ENCODE measurements around the gene SLC35A4.
"Not testable (repeated sequence)": the region's sequence is repeated elsewhere in the genome, so short reads cannot be mapped to it uniquely, and the experiment has no call there.

The SLC35A4 gene

DNA sequence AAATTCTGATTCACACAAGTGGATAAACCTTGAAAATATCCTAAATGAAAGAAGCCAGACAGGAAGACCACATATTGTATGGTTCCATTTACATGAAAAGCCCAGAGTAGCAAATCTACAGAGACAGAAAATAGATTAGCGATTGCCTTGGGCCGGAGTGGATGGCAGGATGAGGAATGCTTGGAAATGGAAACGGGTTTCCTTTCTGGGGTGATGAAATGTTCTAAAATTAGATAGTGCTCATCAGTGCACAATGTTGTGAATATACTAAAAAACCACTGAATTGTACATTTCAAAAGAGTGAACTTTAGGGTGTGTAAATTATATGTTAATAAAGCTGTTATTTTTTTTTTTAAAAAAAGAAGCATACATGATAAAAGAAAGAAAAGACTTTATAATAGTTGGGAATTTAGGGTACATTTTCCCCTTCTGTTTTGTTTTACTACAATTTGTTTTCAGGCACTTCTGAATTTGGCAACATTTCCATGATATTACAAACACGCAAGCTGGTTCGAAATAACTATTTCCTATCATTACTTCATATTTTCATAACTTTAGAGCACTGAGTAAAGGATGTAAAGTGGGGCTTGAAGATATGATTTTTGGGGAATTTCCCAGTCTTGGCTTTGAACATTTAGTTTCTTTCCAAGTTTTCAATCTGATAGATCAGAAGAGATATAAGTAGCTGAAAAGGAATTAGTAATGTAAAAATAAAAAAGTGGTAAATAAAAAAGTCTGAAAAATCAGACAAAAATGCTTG is 23.9 kb downstream of the SLC35A4 start:
- no peak for DNase-seq (ENCODE audit: low read depth in 3 of 3, low spot score in 1 of 3)

GRCh38 chr5:140590861-140591260 is 26.2 kb downstream of the SLC35A4 start:
- no peak for DNase-seq (ENCODE audit: low read depth in 3 of 3, low spot score in 1 of 3)

GRCh38 chr5:140591747-140592372 is 27.2 kb downstream of the SLC35A4 start:
- DNase-seq (ENCODE audit: low read depth in 3 of 3, low spot score in 1 of 3), result no peak

- DNase-seq (ENCODE audit: low read depth in 3 of 3, low spot score in 1 of 3), result not testable (repeated sequence)
Observed at GRCh38 chr5:140593070-140593469, 28.4 kb downstream of the SLC35A4 start.

- no peak for DNase-seq (ENCODE audit: low read depth in 3 of 3, low spot score in 1 of 3)
Observed at GRCh38 chr5:140594169-140594568, 29.5 kb downstream of the SLC35A4 start.

DNA sequence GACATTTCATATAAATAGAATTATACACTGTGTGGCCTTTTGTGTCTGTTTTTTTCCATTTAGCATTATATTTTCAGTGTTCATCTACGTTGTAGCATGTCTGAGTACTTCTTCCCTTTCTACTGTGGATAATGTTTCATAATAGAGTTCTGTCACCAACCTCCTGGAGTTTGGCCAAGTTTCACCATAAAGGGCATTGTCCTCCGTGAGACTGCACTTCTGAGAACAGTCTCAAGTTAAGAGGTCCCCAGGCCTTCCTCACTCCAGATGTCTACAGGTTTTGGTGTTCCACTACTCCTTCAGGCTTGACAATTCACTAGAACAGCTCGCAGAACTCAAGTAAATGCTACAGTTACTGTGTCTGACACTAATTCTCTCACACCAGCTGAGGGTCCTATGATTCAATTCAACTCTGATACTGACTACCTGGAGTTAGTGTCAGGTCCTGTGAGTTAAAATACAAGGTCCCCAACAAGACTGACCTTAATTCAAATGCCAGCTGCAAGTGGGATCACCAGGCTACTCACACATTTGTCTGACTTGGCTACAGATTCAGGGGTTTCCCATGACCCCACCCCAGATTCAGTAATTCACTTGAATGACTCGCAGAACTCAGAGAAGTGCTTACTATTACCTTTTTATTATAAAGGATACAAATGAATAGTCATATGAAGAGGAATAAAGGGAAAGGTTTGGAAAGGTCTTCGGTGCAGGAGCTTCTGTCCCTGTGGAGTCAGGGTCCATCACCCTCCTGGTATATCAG is 31.1 kb downstream of the SLC35A4 start:
- no peak for DNase-seq (ENCODE audit: low read depth in 3 of 3, low spot score in 1 of 3)

- DNase-seq (ENCODE audit: low read depth in 3 of 3, low spot score in 1 of 3), result no peak
Observed at GRCh38 chr5:140596321-140596741, 31.7 kb downstream of the SLC35A4 start.

GRCh38 chr5:140598836-140599235 is 34.2 kb downstream of the SLC35A4 start:
- no peak for DNase-seq (ENCODE audit: low read depth in 3 of 3, low spot score in 1 of 3)

- DNase-seq (ENCODE audit: low read depth in 3 of 3, low spot score in 1 of 3), result no peak
Observed at GRCh38 chr5:140600096-140600495, 35.5 kb downstream of the SLC35A4 start.

DNA sequence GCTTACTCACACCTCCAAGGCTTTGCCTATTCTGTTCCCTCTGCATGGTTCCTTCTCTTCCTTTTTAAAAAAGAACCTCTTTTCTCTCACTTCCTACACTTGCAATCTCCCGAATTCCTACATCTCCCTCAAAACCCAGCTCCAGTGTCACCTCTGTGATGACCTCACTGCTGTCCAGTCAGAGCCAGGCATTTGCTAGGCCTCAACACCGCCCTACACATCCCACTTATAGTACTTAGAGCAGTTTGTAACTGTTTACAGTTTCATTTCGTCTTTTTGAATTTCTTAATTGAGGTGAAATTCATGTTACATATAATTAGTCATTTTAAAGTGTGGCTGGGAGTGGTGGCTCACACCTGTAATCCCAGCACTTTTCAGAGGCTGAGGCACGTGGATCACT is 37.5 kb downstream of the SLC35A4 start:
- DNase-seq (ENCODE audit: low read depth in 3 of 3, low spot score in 1 of 3), result no peak

DNA sequence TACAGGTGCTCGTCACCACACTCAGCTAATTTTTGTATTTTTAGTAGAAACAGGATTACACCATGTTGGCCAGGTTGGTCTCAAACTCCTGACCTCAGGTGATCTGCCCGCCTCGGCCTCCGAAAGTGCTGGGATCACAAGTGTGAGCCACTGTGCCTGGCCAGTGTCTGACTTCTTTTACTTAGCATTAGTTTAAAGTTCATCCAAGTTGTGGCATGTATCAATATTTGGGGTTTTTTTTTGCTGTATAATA is 38.7 kb downstream of the SLC35A4 start:
- not testable (repeated sequence) for DNase-seq (ENCODE audit: low read depth in 3 of 3, low spot score in 1 of 3)

- DNase-seq (ENCODE audit: low read depth in 3 of 3, low spot score in 1 of 3), result no peak
Observed at GRCh38 chr5:140603734-140604133, 39.1 kb downstream of the SLC35A4 start.

DNA sequence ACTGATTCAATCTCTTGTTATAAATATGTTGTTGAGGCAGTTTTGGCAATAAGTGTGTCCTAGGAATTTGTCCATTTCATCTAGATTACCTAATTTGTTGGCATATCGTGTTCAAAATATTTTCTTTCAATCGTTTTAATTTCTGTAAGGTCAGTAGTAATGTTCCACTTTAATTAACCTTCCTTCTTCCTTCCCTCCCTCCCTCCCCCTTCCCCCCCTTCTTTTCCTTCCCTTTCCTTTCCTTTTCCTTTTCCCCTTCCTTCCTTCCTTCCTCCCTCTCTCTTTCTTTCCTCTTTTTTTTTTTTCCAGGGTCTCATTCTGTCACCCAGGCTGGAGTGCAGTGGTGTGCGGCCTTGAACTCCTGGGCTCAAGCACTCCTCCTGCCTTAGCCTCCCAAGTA is 41.3 kb downstream of the SLC35A4 start:
- DNase-seq (ENCODE audit: low read depth in 3 of 3, low spot score in 1 of 3), result no peak

GRCh38 chr5:140607031-140607430 is 42.4 kb downstream of the SLC35A4 start:
- no peak for DNase-seq (ENCODE audit: low read depth in 3 of 3, low spot score in 1 of 3)

DNA sequence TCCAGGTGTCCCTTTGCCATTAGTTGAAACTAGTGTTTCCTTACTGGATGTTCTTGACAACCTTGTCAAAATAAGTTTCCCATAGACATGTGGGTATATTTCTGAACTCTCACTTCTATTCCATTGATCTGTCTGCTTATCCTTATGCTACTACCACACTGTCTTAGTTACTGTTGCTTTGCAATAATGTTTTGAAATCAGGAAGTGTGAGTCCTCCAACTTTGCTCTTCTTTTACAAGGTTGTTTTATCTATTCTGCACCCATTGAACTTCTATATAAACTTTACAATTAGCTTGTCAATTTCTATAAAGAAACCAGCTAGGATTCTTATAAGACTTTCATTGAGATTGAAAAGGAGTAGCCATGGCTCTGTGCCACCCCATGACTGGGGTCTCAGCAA is 44.1 kb downstream of the SLC35A4 start:
- no peak for DNase-seq (ENCODE audit: low read depth in 3 of 3, low spot score in 1 of 3)

GRCh38 chr5:140609126-140609525 is 44.5 kb downstream of the SLC35A4 start:
- DNase-seq (ENCODE audit: low read depth in 3 of 3, low spot score in 1 of 3), result no peak

DNA sequence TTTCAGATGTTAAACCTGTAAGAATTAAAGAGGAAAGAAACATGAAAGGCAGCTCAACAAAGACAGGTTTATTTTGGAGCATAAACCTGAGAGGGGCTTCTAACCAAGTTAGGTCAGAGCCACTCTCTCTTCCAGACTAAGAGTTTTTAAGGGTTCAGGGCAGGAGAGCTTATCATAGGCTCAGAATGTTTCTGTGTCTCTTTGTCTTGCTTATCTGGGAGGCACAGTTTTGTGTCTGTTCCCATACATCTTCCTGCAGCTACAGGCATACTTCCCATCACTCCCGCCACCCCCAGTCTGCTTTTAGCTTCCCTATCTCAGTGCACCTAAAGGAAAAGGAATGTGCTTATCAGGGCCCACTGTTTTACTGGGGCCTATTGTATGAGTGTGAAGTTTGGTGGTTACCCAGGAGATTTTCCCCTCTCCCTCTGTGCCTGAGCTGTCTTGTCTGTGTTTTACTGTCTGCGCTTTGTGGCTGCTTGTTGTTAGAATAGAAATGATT is 46.4 kb downstream of the SLC35A4 start:
- DNase-seq (ENCODE audit: low read depth in 3 of 3, low spot score in 1 of 3), result no peak

Measured in stimulated activated CD4-positive, alpha-beta T cell treated with anti-CD3 and anti-CD28 coated beads, TNF-alpha, amount 100 ng/mL, for 1 hour (primary cell).